Measurements from ENCODE around the gene VTI1B. TPM values are rescaled to one million over a fixed set of nuclear protein-coding genes. Genes with fewer than 3 reads are reported as not detected.
"Not testable (repeated sequence)": the region's sequence is repeated elsewhere in the genome, so short reads cannot be mapped to it uniquely, and the experiment has no call there.

VTI1B gene
- total RNA-seq: 10 to 100 TPM; 48.4 to 61.1 (median 56.2) TPM

GRCh38 chr14:67674480-67675218 lies at the start of gene VTI1B:
Gene VTI1B, minus strand, starts transcription at chr14:67674632. Its CDS starts 143 bp downstream, at chr14:67674489.
- Histone ChIP-seq H3K36me3 (peaks cover 4% of the 10 kb centered on the region), H3K4me3 (peak within 1 kb of the TSS; percentile 66), H3K27me3 (no peaks in the 10 kb centered on the region), H3K4me1 (peaks cover 36% of the 10 kb centered on the region), H3K27ac (peak within 1 kb of the TSS; percentile 98), H3K9me3 (no peaks in the 10 kb centered on the region)
- TF ChIP-seq POLR2A (IDR thresholded peaks at IDR 0.05) (peak; percentile 49 to 71), CTCF (IDR thresholded peaks at IDR 0.05) (no peak), POLR2AphosphoS5 (IDR thresholded peaks at IDR 0.05) (peak in 2 of 3 donors; percentile 63 to 78), EP300 (IDR thresholded peaks at IDR 0.05) (no peak)
- WGBS: 7% methylated on average over 3 of the region's 87 CpGs
- DNase-seq (ENCODE audit: low spot score in 2 of 2): peak; percentile 78 to 88

GRCh38 chr14:67722293-67722692 lies 47.9 kb upstream of the VTI1B start:
- H3K27ac ChIP-seq: no peak overlapping the region
- H3K36me3 ChIP-seq: no peaks in the 10 kb centered on the region
- no peak for DNase-seq (ENCODE audit: low spot score in 2 of 2)
- no peaks in the 10 kb centered on the region for H3K27me3 ChIP-seq
- 26% methylated on average over 3 of the region's 3 CpGs for WGBS
- TF ChIP-seq POLR2AphosphoS5 (IDR thresholded peaks at IDR 0.05) (no peak), POLR2A (IDR thresholded peaks at IDR 0.05) (no peak), EP300 (IDR thresholded peaks at IDR 0.05) (no peak), CTCF (IDR thresholded peaks at IDR 0.05) (no peak)
- H3K4me3 ChIP-seq: peak overlapping the region; percentile 30
- H3K4me1 ChIP-seq: peaks cover 20% of the 10 kb centered on the region
- H3K9me3 ChIP-seq: no peaks in the 10 kb centered on the region

GRCh38 chr14:67721875-67722274 lies 47.4 kb upstream of the VTI1B start:
- H3K27me3 ChIP-seq: no peaks in the 10 kb centered on the region
- no peak for DNase-seq (ENCODE audit: low spot score in 2 of 2)
- H3K4me3 ChIP-seq: no peak overlapping the region
- H3K27ac ChIP-seq: no peak overlapping the region
- H3K4me1 ChIP-seq: peaks cover 20% of the 10 kb centered on the region
- 46% methylated on average over 5 of the region's 5 CpGs for WGBS
- TF ChIP-seq CTCF (IDR thresholded peaks at IDR 0.05) (no peak), EP300 (IDR thresholded peaks at IDR 0.05) (no peak), POLR2AphosphoS5 (IDR thresholded peaks at IDR 0.05) (no peak), POLR2A (IDR thresholded peaks at IDR 0.05) (no peak)
- no peaks in the 10 kb centered on the region for H3K9me3 ChIP-seq
- no peaks in the 10 kb centered on the region for H3K36me3 ChIP-seq

GRCh38 chr14:67719866-67720265 lies 45.4 kb upstream of the VTI1B start:
- Histone ChIP-seq H3K27ac (no peak overlapping the region), H3K4me3 (no peak overlapping the region), H3K27me3 (no peaks in the 10 kb centered on the region), H3K4me1 (peaks cover 17% of the 10 kb centered on the region), H3K36me3 (no peaks in the 10 kb centered on the region), H3K9me3 (no peaks in the 10 kb centered on the region)
- 45% methylated on average over 2 of the region's 2 CpGs for WGBS
- TF ChIP-seq CTCF (IDR thresholded peaks at IDR 0.05): no peak
- no peak for TF ChIP-seq POLR2A (IDR thresholded peaks at IDR 0.05)
- no peak for TF ChIP-seq EP300 (IDR thresholded peaks at IDR 0.05)
- no peak for TF ChIP-seq POLR2AphosphoS5 (IDR thresholded peaks at IDR 0.05)
- no peak for DNase-seq (ENCODE audit: low spot score in 2 of 2)

GRCh38 chr14:67719385-67719784 lies 45.0 kb upstream of the VTI1B start:
- H3K36me3 ChIP-seq; H3K27ac ChIP-seq; DNase-seq (ENCODE audit: low spot score in 2 of 2); H3K9me3 ChIP-seq; H3K27me3 ChIP-seq; H3K4me3 ChIP-seq: not testable (repeated sequence)
- WGBS: 93% methylated on average over 3 of the region's 3 CpGs
- peaks cover 15% of the 10 kb centered on the region for H3K4me1 ChIP-seq
